GM19372 (cell line): Measurements from ENCODE around the gene RNF121.

Experiments
- ATAC-seq: cut with Tn5 transposase; IDR thresholded peaks from one replicate; pipeline ENCODE4 v1.9.1; 2021; ENCODE audit warnings: mild to moderate bottlenecking, low read depth, moderate library complexity; ENCODE audit not compliant: unreplicated experiment

RNF121 gene

GRCh38 chr11:71979602-71980001 is 50.8 kb downstream of the RNF121 start:
- ATAC-seq: no peak

- ATAC-seq: no peak
These were observed 57.3 kb downstream of the RNF121 start for GRCh38 chr11:71986131-71986530.

GRCh38 chr11:71987521-71987920 is 58.7 kb downstream of the RNF121 start:
- ATAC-seq: no peak

- ATAC-seq: no peak
These were observed 59.2 kb downstream of the RNF121 start for GRCh38 chr11:71988050-71988449.

GRCh38 chr11:71990701-71991100 is 61.9 kb downstream of the RNF121 start:
- no peak for ATAC-seq

GRCh38 chr11:71991494-71991893 is 62.6 kb downstream of the RNF121 start:
- ATAC-seq: no peak

- ATAC-seq: no peak
These were observed 63.4 kb downstream of the RNF121 start for GRCh38 chr11:71992136-71992730.

- ATAC-seq: no peak
These were observed 65.9 kb downstream of the RNF121 start for GRCh38 chr11:71994786-71995185.

GRCh38 chr11:71995726-71996291 is 67.0 kb downstream of the RNF121 start:
- no peak for ATAC-seq

GRCh38 chr11:71996517-71996916 is 67.7 kb downstream of the RNF121 start:
- no peak for ATAC-seq

GRCh38 chr11:71996946-71997345 is 68.1 kb downstream of the RNF121 start:
- ATAC-seq: no peak

- ATAC-seq: no peak
These were observed 68.7 kb downstream of the RNF121 start for GRCh38 chr11:71997594-71997993.

- no peak for ATAC-seq
These were observed 69.2 kb downstream of the RNF121 start for GRCh38 chr11:71998061-71998460.

- peak; percentile 66 for ATAC-seq
These were observed 69.9 kb downstream of the RNF121 start, which contains the start of gene IL18BP for GRCh38 chr11:71998649-71999310. Gene IL18BP, plus strand, starts transcription at chr11:71998909. Its CDS starts 1,076 bp downstream, at chr11:71999985.

GRCh38 chr11:71999362-71999761 is 70.5 kb downstream of the RNF121 start:
- ATAC-seq: no peak

GRCh38 chr11:71999798-72000197 is 71.0 kb downstream of the RNF121 start:
- no peak for ATAC-seq

GRCh38 chr11:72000202-72000867 is 71.5 kb downstream of the RNF121 start:
- ATAC-seq: no peak

- ATAC-seq: no peak
These were observed 72.4 kb downstream of the RNF121 start for GRCh38 chr11:72001285-72001684.

- ATAC-seq: no peak
These were observed 73.2 kb downstream of the RNF121 start for GRCh38 chr11:72001834-72002591.

- ATAC-seq: no peak
These were observed 74.3 kb downstream of the RNF121 start for GRCh38 chr11:72002841-72003775.
